Right forelimb (tissue), 1 donor: ENCODE data around the gene GALNT9.

Source experiments
- DNase-seq: peaks from one replicate; pipeline ENCODE4 v3.0.0-alpha.2; 2018

The GALNT9 gene

GRCh38 chr12:132166093-132166492, 163.3 kb downstream of the GALNT9 start:
- DNase-seq: no peak

- DNase-seq: no peak
These were observed 163.8 kb downstream of the GALNT9 start for GRCh38 chr12:132165584-132165983.

- no peak for DNase-seq
These were observed 165.0 kb downstream of the GALNT9 start for GRCh38 chr12:132164426-132164825.

- DNase-seq: no peak
These were observed 165.5 kb downstream of the GALNT9 start for GRCh38 chr12:132163911-132164288.

- no peak for DNase-seq
These were observed 166.1 kb downstream of the GALNT9 start for GRCh38 chr12:132163041-132163910.

GRCh38 chr12:132162508-132163031, 166.8 kb downstream of the GALNT9 start:
- peak; percentile 79 for DNase-seq

- no peak for DNase-seq
These were observed 167.4 kb downstream of the GALNT9 start for GRCh38 chr12:132161796-132162507.

GRCh38 chr12:132161036-132161781, 168.2 kb downstream of the GALNT9 start:
- DNase-seq: no peak

GRCh38 chr12:132160601-132161035, 168.8 kb downstream of the GALNT9 start:
- no peak for DNase-seq

GRCh38 chr12:132160016-132160415, 169.4 kb downstream of the GALNT9 start:
- DNase-seq: no peak

GRCh38 chr12:132159555-132160003, 169.8 kb downstream of the GALNT9 start:
- DNase-seq: no peak

GRCh38 chr12:132158677-132159554, 170.5 kb downstream of the GALNT9 start:
- DNase-seq: no peak

- DNase-seq: no peak
These were observed 171.5 kb downstream of the GALNT9 start for GRCh38 chr12:132157733-132158409.

GRCh38 chr12:132156573-132157325, 172.6 kb downstream of the GALNT9 start:
- no peak for DNase-seq

GRCh38 chr12:132155771-132156572, 173.4 kb downstream of the GALNT9 start:
- no peak for DNase-seq

GRCh38 chr12:132154941-132155770, 174.2 kb downstream of the GALNT9 start:
- DNase-seq: no peak

GRCh38 chr12:132154341-132154761, 175.0 kb downstream of the GALNT9 start:
- no peak for DNase-seq

- DNase-seq: peak; percentile 84
These were observed 175.7 kb downstream of the GALNT9 start for GRCh38 chr12:132153501-132154340.
